SK-N-SH treated with all-trans-retinoic acid at 6 μM for 48 hours (cell line): ENCODE results near the gene DIPK2A.

ENCODE experiments used
- ATAC-seq: fragments of 200-7000 bp; cut with Tn5 transposase; 3 replicates; pipeline ENCODE4 v1.9.1; 2020; ENCODE audit warnings: mild to moderate bottlenecking, moderate library complexity
- ARNTL ChIP-seq: fragments of 450-650 bp; formaldehyde crosslinking; IDR thresholded peaks from 2 replicates; pipeline ENCODE4 v1.5.0; 2020; ENCODE audit warnings: low read depth, mild to moderate bottlenecking, moderate library complexity, borderline replicate concordance
- BACH2 ChIP-seq: fragments of 250-450 bp; sonication (Bioruptor Pico); IDR thresholded peaks from 2 replicates; pipeline ENCODE4 v1.9.0; 2021; ENCODE audit warnings: mild to moderate bottlenecking, borderline replicate concordance
- CSDC2 ChIP-seq: fragments of 250-450 bp; sonication (Bioruptor Pico); IDR thresholded peaks from 2 replicates; pipeline ENCODE4 v1.5.0; 2020; ENCODE audit warnings: mild to moderate bottlenecking, moderate library complexity
- CSRNP3 ChIP-seq: fragments of 250-450 bp; sonication (Bioruptor Pico); IDR thresholded peaks from 2 replicates; pipeline ENCODE4 v1.5.1; 2021; ENCODE audit warnings: mild to moderate bottlenecking, moderate library complexity
- ESRRG ChIP-seq: fragments of 250-450 bp; sonication (Bioruptor Pico); IDR thresholded peaks from 2 replicates; pipeline ENCODE4 v1.6.1; 2021; ENCODE audit warnings: mild to moderate bottlenecking
- GLIS3 ChIP-seq: fragments of 250-450 bp; sonication (Bioruptor Pico); IDR thresholded peaks from 2 replicates; pipeline ENCODE4 v1.5.0; 2020; ENCODE audit warnings: mild to moderate bottlenecking, moderate library complexity
- ISL1 ChIP-seq: fragments of 250-450 bp; sonication (Bioruptor Pico); IDR thresholded peaks from 2 replicates; pipeline ENCODE4 v2.1.2; 2022; ENCODE audit warnings: mild to moderate bottlenecking, moderate library complexity
- OSR1 ChIP-seq: fragments of 250-450 bp; sonication (Bioruptor Pico); IDR thresholded peaks from 2 replicates; pipeline ENCODE4 v1.8.0; 2022; ENCODE audit warnings: moderate library complexity, mild to moderate bottlenecking, inconsistent platforms
- PPARA ChIP-seq: fragments of 250-450 bp; sonication (Bioruptor Pico); IDR thresholded peaks from 2 replicates; pipeline ENCODE4 v1.5.0; 2020; ENCODE audit warnings: mild to moderate bottlenecking, borderline replicate concordance
- RARB ChIP-seq: fragments of 250-450 bp; sonication (Bioruptor Pico); IDR thresholded peaks from 2 replicates; pipeline ENCODE4 v1.8.0; 2021; ENCODE audit warnings: mild to moderate bottlenecking, moderate library complexity
- SNAI2 ChIP-seq: fragments of 250-450 bp; sonication (Bioruptor Pico); IDR thresholded peaks from 2 replicates; pipeline ENCODE4 v1.5.0; 2020; ENCODE audit warnings: mild to moderate bottlenecking, moderate library complexity
- TCF4 ChIP-seq: fragments of 250-450 bp; sonication (Bioruptor Pico); IDR thresholded peaks from 2 replicates; pipeline ENCODE4 v1.8.0; 2021; ENCODE audit warnings: mild to moderate bottlenecking, moderate library complexity, borderline replicate concordance
- TOX ChIP-seq: fragments of 250-450 bp; sonication (Bioruptor Pico); IDR thresholded peaks from 2 replicates; pipeline ENCODE4 v1.8.0; 2021; ENCODE audit warnings: mild to moderate bottlenecking, moderate library complexity, borderline replicate concordance
- ZC3H10 ChIP-seq: fragments of 250-450 bp; sonication (Bioruptor Pico); IDR thresholded peaks from 2 replicates; pipeline ENCODE4 v1.5.1; 2021; ENCODE audit warnings: mild to moderate bottlenecking, moderate library complexity
- ZFP3 ChIP-seq: fragments of 250-450 bp; sonication (Bioruptor Pico); IDR thresholded peaks from 2 replicates; pipeline ENCODE4 v1.5.0; 2020; ENCODE audit warnings: mild to moderate bottlenecking, moderate library complexity
- ZFP30 ChIP-seq: fragments of 450-650 bp; formaldehyde crosslinking; IDR thresholded peaks from 2 replicates; pipeline ENCODE4 v1.5.0; 2022; ENCODE audit warnings: mild to moderate bottlenecking, moderate library complexity
- ZNF70 ChIP-seq: fragments of 450-650 bp; formaldehyde crosslinking; IDR thresholded peaks from 2 replicates; pipeline ENCODE4 v1.5.0; 2020; ENCODE audit warnings: mild to moderate bottlenecking, moderate library complexity
- ZNF8 ChIP-seq: fragments of 450-650 bp; formaldehyde crosslinking; IDR thresholded peaks from 2 replicates; pipeline ENCODE4 v1.5.0; 2020; ENCODE audit warnings: mild to moderate bottlenecking, moderate library complexity
- TF ChIP-seq, protein P1 (sequence below): fragments of 250-450 bp; sonication (Bioruptor Pico); IDR thresholded peaks from 2 replicates; pipeline ENCODE4 v1.8.0; 2020; ENCODE audit warnings: mild to moderate bottlenecking, moderate library complexity, borderline replicate concordance
- TF ChIP-seq, protein P2 (sequence below): fragments of 250-450 bp; sonication (Bioruptor Pico); IDR thresholded peaks from 2 replicates; pipeline ENCODE4 v1.5.1; 2020; ENCODE audit warnings: low read depth, mild to moderate bottlenecking, moderate library complexity
- TF ChIP-seq, protein P3 (sequence below): fragments of 250-450 bp; sonication (Bioruptor Pico); IDR thresholded peaks from 2 replicates; pipeline ENCODE4 v1.8.0; 2021; ENCODE audit warnings: low read depth, mild to moderate bottlenecking, moderate library complexity, borderline replicate concordance

Gene DIPK2A

GRCh38 chr3:143973259-143974021 lies 1.8 kb downstream of the DIPK2A start:
- TF ChIP-seq TCF4 (CRISPR knock-in tag) (no peak), RARB (CRISPR knock-in tag) (no peak), CSRNP3 (CRISPR knock-in tag) (no peak), CSDC2 (CRISPR knock-in tag) (no peak), ZNF8 (no peak), SNAI2 (CRISPR knock-in tag) (no peak), OSR1 (CRISPR knock-in tag) (no peak), ZFP3 (CRISPR knock-in tag) (no peak), BACH2 (CRISPR knock-in tag) (no peak)
- TF ChIP-seq, protein P1, sequence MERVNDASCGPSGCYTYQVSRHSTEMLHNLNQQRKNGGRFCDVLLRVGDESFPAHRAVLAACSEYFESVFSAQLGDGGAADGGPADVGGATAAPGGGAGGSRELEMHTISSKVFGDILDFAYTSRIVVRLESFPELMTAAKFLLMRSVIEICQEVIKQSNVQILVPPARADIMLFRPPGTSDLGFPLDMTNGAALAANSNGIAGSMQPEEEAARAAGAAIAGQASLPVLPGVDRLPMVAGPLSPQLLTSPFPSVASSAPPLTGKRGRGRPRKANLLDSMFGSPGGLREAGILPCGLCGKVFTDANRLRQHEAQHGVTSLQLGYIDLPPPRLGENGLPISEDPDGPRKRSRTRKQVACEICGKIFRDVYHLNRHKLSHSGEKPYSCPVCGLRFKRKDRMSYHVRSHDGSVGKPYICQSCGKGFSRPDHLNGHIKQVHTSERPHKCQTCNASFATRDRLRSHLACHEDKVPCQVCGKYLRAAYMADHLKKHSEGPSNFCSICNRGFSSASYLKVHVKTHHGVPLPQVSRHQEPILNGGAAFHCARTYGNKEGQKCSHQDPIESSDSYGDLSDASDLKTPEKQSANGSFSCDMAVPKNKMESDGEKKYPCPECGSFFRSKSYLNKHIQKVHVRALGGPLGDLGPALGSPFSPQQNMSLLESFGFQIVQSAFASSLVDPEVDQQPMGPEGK (CRISPR knock-in tag) = no peak
- TF ChIP-seq, all 23 proteins: peak for 0
- ATAC-seq = no peak

DNA sequence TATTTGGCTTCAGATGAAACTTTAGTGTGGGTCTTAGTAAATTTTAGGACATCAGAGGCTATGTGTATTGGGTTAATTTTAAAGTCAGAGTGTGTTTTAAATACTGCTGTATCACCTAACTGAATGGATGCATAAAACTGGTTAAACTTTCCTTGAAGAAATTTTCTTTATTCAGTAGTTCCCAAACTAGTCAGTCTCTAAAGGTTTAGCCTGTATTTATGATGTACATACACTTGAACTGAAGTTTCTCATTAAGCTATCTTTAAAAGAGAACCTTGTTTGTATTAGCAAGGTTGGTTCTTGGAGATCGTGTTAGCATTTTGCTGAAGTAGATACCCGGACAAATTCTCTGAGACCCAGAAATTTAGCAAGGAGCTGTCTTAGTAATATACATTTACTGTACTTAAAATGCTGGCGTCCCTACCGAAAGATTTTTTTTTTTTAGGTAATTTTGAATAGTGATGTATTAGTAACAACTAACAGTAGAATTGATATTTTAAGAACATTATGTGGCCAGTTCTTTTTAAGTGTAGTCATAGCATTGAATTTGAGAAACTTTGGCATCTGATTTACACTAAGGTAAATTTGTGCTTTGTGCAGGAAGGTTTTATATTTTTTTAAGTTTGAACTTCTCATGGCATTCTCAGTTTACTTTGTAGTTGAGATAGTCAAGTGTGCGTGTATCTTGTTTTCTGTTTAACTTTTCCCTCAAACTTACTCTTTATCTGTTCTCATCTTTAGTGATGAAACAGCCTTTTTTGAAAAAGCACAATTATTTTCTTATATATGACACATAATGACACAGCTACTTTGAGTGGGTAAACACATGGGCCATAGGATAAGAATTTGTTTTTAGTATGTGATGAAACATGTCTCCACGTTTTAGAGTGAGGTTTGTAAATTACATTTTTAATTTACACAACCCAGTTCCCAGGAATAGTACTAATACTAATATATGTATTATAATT lies 2.9 kb downstream of the DIPK2A start:
- TF ChIP-seq SNAI2 (CRISPR knock-in tag) = no peak
- TF ChIP-seq, protein P1 (CRISPR knock-in tag) = no peak
- no peak for TF ChIP-seq CSRNP3 (CRISPR knock-in tag)
- no peak for TF ChIP-seq RARB (CRISPR knock-in tag)
- TF ChIP-seq ZC3H10 (CRISPR knock-in tag) = no peak
- no peak for TF ChIP-seq PPARA (CRISPR knock-in tag)
- TF ChIP-seq TOX (CRISPR knock-in tag) = no peak
- TF ChIP-seq ARNTL (CRISPR knock-in tag) = no peak
- TF ChIP-seq, protein P2, sequence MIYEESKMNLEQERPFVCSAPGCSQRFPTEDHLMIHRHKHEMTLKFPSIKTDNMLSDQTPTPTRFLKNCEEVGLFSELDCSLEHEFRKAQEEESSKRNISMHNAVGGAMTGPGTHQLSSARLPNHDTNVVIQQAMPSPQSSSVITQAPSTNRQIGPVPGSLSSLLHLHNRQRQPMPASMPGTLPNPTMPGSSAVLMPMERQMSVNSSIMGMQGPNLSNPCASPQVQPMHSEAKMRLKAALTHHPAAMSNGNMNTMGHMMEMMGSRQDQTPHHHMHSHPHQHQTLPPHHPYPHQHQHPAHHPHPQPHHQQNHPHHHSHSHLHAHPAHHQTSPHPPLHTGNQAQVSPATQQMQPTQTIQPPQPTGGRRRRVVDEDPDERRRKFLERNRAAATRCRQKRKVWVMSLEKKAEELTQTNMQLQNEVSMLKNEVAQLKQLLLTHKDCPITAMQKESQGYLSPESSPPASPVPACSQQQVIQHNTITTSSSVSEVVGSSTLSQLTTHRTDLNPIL (CRISPR knock-in tag) = no peak
- ATAC-seq = no peak

DNA sequence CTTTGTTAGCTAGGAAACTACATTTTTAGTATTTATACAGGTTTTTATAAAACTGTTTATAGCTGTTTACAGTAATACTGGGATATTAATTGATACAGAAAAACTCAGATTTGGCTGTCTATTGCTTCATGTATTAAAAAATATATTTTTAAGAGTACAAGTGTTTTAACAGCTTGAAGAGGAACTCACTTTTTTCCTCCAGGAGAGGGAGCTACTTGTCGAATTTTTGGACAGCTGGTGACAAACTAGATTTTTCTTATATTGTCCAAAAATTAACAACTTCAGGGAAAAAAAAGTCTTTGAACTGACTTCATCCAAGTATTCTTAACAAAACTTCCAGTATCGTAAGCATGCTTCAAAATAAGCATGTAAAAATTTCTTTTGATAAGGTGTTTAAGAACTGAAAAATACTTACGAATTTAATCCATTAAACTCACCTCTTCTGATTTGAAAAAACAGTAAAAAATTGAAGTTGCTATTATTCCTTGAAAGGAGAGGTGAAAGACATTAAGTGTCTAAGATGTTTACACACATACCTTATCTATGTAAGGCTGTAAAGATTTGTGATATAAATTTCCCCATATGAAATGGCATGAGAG lies 4.0 kb downstream of the DIPK2A start:
- no peak for ATAC-seq
- TF ChIP-seq, protein P3, sequence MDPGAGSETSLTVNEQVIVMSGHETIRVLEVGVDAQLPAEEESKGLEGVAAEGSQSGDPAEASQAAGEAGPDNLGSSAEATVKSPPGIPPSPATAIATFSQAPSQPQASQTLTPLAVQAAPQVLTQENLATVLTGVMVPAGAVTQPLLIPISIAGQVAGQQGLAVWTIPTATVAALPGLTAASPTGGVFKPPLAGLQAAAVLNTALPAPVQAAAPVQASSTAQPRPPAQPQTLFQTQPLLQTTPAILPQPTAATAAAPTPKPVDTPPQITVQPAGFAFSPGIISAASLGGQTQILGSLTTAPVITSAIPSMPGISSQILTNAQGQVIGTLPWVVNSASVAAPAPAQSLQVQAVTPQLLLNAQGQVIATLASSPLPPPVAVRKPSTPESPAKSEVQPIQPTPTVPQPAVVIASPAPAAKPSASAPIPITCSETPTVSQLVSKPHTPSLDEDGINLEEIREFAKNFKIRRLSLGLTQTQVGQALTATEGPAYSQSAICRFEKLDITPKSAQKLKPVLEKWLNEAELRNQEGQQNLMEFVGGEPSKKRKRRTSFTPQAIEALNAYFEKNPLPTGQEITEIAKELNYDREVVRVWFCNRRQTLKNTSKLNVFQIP = no peak
- TF ChIP-seq BACH2 (CRISPR knock-in tag) = no peak
- TF ChIP-seq ARNTL (CRISPR knock-in tag) = no peak
- no peak for TF ChIP-seq SNAI2 (CRISPR knock-in tag)
- TF ChIP-seq OSR1 (CRISPR knock-in tag) = no peak
- TF ChIP-seq RARB (CRISPR knock-in tag) = no peak
- TF ChIP-seq, protein P1 (CRISPR knock-in tag) = no peak
- no peak for TF ChIP-seq ZFP30 (CRISPR knock-in tag)
- TF ChIP-seq ISL1 = no peak
- no peak for TF ChIP-seq ZNF70 (CRISPR knock-in tag)
- no peak for TF ChIP-seq ZC3H10 (CRISPR knock-in tag)
- no peak for TF ChIP-seq GLIS3 (CRISPR knock-in tag)
- no peak for TF ChIP-seq ESRRG (CRISPR knock-in tag)
- TF ChIP-seq ZFP3 (CRISPR knock-in tag) = no peak
